Activated CD4-positive, alpha-beta T cell treated with anti-CD3 and anti-CD28 coated beads, Interleukin-2, amount 50 U/mL, for 16 hours (primary cell): ENCODE data around the gene TEC.
"Not testable (repeated sequence)": the region's sequence is repeated elsewhere in the genome, so short reads cannot be mapped to it uniquely, and the experiment has no call there.

Source experiments
- DNase-seq: peaks from one replicate; pipeline ENCODE4 v3.0.0-alpha.2; 2020

Gene TEC

DNA sequence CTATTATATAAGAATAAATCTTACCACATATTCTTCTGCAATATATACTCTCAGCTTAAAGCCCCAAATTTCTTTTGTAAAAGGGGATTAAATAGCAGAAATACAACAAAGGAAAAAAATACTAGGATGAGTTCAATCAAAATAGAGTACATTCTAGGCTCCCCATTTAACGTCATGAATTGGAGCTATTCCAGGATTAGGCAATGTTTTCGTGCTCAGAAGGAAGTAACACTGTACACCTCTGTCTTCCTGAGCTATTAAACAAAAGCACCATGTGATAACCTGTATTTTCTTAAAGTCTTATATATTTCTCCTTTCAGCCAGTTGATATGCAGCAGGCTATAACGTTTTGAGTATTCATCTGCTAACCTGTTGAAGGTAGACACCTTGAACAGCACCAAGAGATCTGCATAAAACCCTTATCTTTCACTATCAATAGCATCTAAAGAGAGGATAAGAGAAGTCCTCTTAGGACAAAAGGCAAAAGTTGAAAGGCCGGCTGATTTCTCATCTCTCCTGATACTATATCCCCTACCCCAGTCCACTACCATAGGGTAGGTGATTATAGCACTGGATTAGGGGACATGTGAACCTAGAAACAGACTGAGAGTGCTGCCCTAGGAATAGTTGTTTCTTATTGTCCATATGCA lies 31.5 kb downstream of the TEC start:
- DNase-seq = no peak

DNA sequence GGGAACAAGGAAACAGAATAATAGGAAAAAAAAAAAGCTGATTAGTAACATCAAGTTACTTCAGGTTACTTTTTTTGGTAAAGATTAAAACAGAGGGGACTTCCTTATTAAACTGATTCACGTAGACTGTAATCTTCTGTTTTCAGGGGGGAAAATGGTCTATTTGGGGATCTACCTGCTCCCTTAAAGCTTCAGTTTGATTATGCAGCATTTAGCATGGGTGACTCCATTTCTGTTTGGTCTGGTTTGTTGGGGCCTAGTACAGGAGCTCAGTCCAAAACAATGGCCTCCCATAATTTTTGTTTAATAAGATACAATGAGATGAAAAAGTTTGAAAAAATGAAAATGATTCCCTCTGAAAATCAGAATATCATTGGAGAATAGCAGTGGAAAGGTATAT lies 34.6 kb downstream of the TEC start:
- DNase-seq = no peak

DNA sequence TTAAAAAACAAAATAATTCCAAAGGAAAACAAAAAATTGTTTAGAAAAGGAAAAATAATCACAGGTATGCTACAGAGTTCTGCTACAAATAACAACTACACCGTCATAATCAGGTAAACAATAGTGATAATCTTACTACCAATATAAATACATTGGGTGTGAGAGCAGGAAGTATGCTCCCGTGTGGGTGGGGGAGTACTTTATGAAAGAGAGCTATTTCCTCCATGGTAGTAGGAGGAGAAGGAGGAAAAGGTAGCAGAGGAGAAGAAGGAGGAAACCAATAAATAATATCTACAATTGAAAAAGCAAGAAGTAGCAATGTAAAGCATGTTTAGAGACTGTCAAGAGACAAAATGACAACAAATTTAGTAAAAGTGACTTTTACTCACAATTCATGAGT lies 35.1 kb downstream of the TEC start:
- DNase-seq = no peak

DNA sequence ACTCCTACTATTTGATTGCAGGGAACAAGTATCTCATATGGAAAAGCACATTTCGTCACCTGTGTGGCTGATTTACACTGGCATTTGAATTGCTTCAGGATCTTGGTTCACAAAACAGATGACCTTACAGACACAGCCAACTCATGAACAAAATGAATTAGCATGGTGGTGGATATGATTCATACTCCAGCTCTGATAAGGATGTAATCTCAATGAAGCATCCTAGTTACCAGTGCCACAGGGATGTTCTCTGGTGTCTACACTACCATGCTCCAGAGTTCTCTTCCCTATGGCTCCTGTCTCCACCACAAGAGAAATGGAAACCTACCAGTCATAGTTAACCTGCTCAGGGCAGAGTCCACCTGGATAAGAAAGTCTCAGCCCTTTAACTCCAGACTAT lies 40.7 kb downstream of the TEC start:
- DNase-seq = no peak

DNA sequence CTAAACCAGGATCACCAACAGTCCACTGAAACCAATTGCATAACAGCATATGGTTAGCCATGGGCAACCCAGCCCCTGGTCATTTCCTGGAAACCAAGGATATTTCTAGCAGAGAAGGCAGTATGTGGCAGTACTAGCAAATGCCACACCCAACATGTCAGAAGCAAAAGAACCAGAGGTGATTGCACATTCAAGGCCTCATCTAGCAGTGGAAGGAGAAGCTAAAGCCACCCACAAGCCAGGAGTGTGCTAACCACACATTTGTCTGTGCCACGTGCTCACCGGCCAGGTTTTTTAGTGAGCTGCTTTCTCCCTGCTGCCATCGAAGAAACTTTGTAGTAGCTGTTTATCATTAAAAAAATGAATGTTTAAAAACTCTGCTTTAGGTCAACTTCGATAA lies 42.0 kb downstream of the TEC start:
- DNase-seq = no peak

DNA sequence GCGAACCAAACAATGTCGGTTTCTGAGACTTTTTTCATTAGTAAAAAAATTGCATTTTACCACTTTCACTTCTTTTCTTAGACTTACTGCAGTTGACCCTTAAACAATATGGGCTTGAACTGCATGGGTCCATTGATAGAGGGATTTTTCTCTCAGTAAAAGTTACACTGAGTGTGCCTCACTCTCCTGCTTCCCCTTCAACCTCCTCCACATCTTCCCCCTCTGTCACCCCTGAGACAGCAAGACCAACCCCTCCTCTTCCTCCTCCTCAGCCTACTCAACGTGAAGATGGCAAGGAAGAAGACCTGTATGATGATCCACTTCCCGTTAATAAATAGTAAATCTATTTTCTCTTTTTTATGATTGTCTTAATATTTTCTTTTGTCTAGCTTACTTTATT lies 43.4 kb downstream of the TEC start:
- no peak for DNase-seq

DNA sequence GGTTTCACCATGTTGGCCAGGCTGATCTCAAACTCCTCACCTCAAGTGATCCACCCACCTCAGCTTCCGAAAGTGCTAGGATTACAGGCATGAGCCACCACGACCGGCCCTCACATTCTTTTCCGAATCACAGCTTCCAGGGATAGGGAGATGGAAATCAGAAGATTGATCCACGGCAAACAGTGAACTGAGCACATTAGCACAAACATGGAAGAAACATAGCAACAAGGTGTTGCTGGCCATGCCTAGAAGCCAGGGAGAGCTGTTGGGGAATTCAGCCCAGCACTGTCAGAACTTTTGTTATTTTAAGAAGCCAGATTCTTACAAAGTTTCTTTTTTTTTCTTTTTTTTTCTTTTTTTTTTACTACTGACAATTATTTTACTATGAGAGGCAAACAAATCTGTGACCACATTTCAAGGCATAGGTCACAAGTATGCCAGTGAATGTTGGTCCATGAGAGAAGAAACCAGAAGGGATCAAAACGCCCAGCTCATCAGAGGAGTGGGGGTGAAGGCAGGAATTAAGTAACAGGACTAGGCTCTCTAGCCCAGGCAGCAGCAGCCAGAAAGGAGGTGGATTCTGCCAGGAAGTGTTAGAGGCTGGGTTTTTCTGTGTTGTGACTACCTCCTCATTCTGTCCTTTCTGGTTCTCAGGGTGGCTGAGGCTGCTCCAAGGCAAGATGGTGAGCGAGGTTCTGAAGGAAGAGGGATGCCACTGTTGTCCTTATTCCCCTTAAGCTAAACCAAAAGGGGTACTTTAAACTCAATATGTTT lies 44.1 kb downstream of the TEC start:
- no peak for DNase-seq

DNA sequence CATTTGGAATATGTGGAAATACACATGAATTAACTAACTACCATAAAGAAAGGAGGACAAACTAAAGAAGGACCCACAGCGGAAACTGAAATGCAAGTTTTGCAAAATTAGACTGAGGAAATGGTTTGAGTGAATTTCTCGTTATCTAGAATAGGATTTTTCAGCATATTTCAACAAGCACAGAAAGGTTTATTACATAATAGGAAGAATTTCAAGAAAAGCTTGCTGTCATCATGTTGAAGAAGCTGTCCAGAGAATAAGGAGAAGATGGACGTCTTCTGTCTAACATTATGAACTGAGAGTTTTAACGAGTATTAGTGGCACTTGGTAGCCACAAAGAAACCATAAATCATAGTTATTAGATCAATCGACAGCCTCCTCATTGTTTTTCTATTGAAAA lies 45.0 kb downstream of the TEC start:
- DNase-seq = no peak

DNA sequence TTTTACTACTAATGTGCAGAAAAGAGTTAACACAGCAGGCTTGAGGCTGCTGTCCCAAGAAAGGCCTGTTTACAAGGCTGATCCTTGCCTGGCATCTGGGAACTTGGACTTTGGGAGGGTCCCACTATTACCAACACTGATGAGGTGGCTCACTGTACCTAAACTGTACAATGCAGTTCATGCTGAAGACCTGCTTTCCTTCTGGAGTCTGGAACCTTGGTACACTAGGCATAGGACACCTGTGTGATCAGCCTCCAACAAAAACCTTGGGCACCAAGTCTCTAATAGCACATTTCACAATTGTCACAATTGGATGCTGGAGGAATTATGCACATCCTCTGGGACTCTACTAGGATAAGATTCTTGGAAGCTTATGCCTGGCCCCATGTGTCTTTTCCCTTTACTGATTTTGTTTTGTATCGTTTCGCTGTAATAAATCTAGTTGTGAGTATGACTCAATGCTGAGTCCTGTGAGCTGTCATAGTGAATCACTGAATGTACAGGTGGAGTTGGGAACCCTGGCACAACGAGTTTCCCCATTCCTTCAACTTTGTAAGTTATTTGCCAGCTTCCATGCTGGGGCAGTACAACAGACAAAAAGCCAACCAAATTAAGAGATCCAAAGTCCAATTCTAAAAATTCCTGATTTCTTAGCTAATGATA lies 45.9 kb downstream of the TEC start:
- DNase-seq = no peak

DNA sequence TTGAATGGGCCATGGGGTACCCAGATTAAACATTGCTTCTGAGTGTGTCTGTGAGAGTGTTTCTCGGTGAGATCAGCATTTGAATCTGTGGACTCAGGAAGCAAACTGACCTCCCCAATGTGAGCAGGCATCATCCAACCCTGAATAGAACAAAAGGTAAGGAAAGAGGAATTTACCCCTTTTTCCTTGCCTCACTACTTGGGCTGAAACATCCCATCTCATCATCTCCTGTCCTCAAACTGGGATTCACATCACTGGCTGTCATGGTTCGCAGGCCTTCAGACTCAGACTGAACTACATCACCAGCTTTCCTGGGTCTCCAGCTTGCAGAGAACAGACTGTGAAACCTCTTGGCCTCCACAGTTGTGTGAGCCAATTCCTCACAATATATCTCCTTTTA lies 47.1 kb downstream of the TEC start:
- DNase-seq = no peak

DNA sequence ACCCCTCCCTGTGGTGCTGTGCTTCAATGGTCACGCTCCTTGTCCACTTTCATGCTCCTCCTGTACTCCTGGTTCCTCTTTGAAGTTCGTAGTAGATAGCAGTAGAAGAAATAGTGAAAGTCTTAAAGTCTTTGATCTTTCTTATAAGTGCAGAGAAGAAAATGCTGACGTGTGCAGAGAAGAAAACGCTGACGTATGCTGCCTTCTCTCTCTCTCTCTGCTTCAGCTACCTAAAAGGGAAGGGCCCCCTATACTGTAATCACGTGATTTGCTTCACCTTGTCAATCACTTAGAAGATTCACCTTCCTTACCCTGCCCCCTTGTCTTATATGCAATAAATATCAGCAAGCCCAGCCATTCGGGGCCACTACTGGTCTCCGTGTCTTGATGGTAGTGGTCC lies 50.2 kb downstream of the TEC start:
- not testable (repeated sequence) for DNase-seq

DNA sequence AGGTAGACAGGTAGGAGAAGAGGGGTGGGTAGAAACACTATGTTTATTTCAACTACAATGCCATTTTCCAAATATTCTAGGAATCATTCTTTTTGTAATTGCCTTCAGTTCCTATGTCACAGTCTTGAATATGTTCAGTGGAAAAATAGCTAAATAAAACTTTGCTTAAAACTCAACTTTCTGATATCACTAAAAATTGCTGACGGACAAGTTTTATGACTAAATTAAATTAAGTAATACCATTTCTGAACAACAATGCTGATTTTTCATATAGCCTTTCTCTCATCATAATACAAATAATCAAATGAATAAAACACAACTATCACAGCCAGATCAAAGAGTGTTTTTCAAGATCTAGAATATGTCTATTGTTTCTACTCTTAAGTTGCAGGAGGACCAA lies 53.1 kb downstream of the TEC start:
- no peak for DNase-seq

DNA sequence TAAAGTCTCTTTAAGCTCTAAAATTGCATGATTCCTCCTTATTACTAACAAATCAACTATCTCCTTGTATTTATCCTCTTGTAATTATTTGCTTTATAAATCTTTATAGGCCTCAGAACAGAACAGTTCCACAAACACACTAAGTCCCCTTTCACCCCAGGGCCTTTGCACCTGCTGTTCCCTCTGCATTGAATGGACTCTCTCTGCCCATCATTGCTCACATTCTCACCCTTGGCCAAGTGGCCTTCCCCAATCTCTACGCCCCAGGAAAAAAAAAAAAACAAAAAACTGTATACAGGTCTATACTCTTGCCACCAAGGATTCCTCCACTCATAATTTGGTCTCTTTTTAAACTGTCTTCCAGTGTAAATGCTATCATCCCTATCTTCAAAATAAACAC lies 53.7 kb downstream of the TEC start:
- no peak for DNase-seq

DNA sequence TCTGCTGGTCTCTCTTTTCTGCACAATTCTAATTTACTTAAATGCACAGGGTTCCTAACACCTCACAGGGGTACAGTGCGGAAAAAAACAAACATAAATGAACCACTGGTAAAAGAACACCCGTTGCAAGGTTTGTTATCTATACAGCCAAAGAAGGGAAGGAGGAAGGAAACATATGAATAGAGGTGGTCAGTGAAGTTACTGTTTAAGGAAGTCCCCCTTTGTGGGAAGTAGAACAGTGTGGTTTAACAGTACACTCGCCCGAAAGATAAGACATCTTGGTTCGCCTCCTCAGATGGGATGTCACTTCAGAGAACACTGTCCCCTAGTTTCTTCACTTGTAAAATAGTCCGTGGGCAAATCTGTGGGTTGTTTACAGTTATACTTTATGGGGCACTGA lies 57.5 kb downstream of the TEC start:
- peak; percentile 20 for DNase-seq

DNA sequence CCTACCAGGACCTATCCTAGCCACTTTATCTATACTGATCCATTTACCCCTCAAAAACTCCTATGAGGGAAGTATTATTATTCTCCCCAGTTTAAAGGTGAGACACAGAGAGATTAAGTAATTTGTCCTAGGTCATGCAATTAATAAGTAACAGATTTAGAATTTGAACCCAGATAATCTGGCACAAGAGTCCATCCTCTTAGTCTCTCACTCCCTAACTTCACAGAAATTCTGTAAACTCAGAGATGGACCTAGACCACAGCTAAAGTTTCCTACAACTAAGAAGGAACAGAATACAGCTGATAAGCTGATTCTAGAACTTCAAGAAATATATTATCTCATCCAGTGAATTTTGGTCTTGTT lies 58.7 kb downstream of the TEC start:
- no peak for DNase-seq

DNA sequence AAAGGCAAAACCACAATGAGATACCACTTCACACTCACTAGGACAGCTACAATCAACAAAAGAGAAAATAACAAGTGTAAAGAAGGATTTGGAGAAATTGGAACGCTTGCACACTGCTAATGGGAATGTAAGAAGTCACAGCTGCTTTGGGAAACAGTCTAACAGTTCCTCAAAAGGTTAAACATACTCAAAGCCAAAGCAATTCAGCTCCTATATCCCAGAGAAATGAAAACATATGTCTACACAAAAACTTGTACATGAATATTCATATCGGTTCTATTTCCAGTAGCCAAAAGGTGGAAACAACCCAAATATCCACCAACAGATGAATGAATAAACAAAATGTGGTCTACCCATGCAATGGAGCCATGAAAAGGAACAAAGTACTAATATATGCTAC lies 64.0 kb downstream of the TEC start:
- no peak for DNase-seq

DNA sequence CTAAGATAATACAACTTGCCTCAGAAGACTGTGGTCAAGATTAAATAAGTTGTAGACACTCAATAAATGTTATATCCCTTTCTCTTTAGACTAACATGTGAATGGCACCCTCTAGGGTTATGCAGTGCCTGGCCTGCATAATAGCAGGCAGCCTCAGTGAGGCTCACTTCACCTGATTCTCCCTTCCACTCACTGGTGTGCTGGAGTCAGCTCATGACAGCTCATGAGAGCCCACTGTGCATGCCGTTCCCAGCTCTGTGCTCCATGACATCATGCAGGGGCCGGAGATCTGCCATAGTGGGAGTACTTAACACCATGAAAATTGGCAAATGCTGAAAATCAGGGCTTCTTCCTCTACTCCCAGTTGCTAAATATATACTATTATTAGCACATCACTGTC lies 64.5 kb downstream of the TEC start:
- no peak for DNase-seq

DNA sequence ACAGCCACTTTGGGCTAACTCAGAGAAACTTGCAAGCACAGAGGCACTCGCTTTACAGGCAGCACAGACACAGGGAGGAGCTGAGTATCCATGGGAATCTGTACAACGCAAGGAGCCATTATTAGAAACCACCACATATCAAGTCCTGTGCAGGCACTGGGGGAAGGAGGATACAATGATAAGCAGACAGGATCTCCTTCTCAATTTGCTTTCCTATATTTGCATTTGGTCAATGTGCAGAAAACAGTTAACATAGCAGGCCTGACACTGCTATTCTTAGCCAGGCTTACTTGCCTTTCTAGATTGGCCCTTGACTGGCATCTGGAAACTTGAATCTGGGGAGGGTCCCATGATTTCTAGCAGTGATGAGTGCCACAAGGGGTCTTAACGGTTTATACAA lies 65.8 kb downstream of the TEC start:
- DNase-seq = no peak

DNA sequence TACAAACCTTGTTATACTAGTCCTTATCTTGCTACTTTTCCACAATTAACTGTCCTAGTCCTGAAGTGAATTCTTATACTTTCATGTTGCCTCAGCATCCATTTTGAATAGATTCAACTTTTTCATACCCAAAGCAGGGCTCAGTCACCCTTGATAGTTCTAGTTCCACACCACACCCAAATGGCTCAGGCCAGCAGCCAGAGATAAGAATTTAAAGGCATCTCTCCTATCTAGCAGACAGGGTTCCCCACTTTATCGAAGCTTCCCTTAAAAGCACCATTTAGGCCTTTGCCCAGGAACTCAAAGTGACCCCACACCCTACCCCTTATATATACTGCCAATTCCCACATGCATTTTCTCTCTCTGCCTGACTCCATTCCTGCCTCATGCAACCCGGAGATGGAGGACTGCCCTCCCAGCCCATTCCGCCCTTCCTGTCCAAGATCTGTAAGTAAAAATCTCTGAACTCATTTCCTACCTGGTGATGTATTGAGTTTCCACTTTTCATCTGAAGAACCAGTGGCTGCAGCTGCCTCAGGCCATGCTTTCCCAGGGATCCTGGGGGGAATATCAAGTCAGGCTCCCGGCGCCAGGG lies 71.9 kb downstream of the TEC start:
- DNase-seq = no peak

DNA sequence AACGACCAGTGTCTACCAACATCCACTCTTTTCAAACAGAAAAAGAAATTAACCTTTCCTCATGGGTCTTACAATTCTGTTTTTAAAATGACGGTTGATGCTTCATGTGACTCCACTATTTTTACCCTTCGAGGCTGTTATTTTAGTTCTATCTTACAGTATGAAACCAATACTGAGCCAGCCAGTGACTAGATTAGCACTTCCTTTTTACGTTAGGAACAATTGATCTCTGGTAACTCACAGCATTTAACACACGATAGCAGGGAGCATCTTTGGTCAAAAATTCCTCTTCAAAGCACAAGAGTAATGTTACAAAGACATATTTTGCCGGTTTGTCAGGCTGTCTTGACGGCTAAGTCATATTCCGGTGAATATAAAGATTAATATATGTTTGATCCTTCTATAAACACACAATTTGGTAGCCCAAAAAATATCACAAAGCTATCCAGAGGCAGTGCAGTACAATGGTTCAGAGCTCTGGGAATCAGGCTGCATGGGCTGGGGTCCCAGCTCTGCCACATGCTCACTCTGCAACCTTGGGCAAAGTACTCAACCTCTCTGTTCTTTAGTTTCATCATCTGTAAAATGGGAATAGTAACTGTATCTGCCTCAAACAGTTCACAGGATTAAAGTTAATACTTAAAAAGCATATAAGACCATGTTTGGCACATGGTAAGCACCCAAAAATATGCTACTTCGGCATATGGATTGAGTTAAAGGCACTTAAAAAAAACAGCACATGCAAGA lies 72.7 kb downstream of the TEC start:
- no peak for DNase-seq

DNA sequence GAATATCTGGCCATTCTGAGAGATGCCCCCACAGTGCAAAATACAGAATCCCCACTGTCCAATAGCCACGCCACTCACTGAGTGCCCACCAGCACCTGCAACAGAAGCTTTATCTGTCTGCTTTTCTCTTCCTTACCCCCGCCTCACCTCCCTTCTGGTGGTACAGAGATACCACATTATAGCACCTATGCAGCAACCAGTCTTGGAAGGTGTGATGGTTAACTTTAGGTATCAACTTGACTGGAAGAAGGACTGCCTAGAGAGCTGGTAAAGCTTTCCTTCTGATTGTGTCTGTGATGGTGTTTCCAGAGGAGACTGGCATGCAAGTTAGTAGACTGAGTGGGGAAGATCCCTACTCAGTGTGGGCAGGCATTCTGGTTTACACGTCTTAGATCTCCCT lies 73.8 kb downstream of the TEC start:
- no peak for DNase-seq

DNA sequence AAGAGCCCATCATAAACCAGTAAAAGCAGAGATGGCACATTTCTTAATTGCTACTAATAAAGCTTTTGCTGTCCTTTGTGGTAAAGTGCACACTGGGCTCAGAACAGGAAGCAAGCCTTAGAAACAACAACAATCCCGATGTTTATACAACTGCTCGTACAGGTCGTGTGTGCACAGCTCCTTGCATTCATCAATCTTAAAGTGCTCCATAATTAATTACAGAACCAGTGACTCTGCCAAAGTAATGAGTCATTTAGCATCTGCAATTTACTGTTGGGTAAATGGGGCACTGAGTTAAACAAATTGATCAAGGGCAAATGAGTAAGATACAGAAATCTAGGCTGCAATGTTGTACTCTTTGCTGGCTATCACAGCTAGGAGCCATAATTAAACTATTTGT lies 74.3 kb downstream of the TEC start:
- peak; percentile 2 for DNase-seq

DNA sequence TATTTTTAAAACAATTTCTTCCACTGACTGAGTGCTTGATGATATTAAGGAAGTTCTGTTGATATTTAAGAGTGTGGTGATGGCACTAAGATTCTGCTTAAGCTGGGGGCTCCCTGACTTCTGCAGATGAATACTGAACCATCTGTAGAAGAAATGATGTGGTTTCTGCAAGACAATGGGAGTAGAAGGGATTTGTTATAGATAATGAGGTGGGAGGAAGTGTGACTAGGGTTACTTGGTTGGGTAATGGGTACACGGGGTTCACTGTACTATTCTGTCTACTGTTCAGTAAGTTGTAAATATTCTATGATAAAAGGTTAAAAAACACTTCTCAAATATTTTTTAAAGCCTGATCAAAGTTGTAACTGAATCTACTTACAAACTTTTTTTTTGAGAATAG lies 74.7 kb downstream of the TEC start:
- DNase-seq = no peak
